Activated B cell treated with CpG ODN at 0.5 μM for 24 hours (primary cell): Measurements from ENCODE around the gene ABHD17B. TPM values are rescaled to one million over a fixed set of nuclear protein-coding genes. Genes with fewer than 3 reads are reported as not detected.
A peak's percentile ranks its signal among the peaks of the same experiment; 100 is the strongest.

Source experiments
- ATAC-seq: fragments of 200-7000 bp; cut with Tn5 transposase; one replicate; pipeline ENCODE4 v1.10.0; 2021; ENCODE audit warnings: low read depth, mild to moderate bottlenecking, moderate library complexity
- CTCF ChIA-PET: fragments of 350-600 bp; sonication (Branson Sonifier 250); formaldehyde crosslinking; loops from one replicate; lab custom pipeline; 2021; ENCODE audit warnings: antibody characterized with exemption; lab: Charles Lee
- POLR2A ChIA-PET: fragments of 350-600 bp; sonication (Branson Sonifier 250); formaldehyde crosslinking; loops from one replicate; lab custom pipeline; 2021; ENCODE audit warnings: antibody characterized with exemption; lab: Charles Lee
- DNase-seq: peaks from one replicate; pipeline ENCODE4 v3.0.0; 2022
- H3K27ac Mint-ChIP-seq: one replicate; pipeline ENCODE4 v1.8.0; 2020; ENCODE audit warnings: mixed read lengths
- H3K27me3 Mint-ChIP-seq: one replicate; pipeline ENCODE4 v1.8.0; 2021; ENCODE audit warnings: mixed read lengths
- H3K36me3 Mint-ChIP-seq: one replicate; pipeline ENCODE4 v1.8.0; 2021; ENCODE audit warnings: low read depth, mixed read lengths
- H3K4me1 Mint-ChIP-seq: one replicate; pipeline ENCODE4 v1.8.0; 2021; ENCODE audit warnings: mixed read lengths
- H3K4me3 Mint-ChIP-seq: one replicate; pipeline ENCODE4 v1.8.0; 2020; ENCODE audit warnings: mild to moderate bottlenecking, mixed read lengths
- H3K9me3 Mint-ChIP-seq: one replicate; pipeline ENCODE4 v1.8.0; 2020; ENCODE audit warnings: mixed read lengths
- intact Hi-C: fragments of 100-400 bp; cut with micrococcal nuclease; formaldehyde crosslinking; loops from one replicate; pipeline ENCODE4 v1.15.1; 2024
- total RNA-seq: library from RNA; stranded (reverse); gene quantifications from 2 replicates; pipeline ENCODE4 v1.2.3, GENCODE V29; 2022
- TF ChIP-seq, protein P1 (sequence below): fragments of 200-600 bp; IDR thresholded peaks from one replicate; pipeline ENCODE4 v1.8.0; 2022; ENCODE audit warnings: antibody characterized with exemption, mild to moderate bottlenecking

ABHD17B gene
- total RNA-seq, 1 donor from 2014 or later: 18.6 TPM

- Mint-ChIP-seq H3K27ac (peak overlapping the region; percentile 73), H3K27me3 (no peaks in the 10 kb centered on the region), H3K4me1 (peaks cover 53% of the 10 kb centered on the region), H3K4me3 (no peak overlapping the region), H3K9me3 (peaks cover 12% of the 10 kb centered on the region), H3K36me3 (peaks cover 22% of the 10 kb centered on the region)
- DNase-seq (no peak), ATAC-seq (no peak)
- intact Hi-C loops: loop anchor here (5.0 kb wide), 1 partner anchor 36 kb away; no protein-coding TSS in a partner anchor
- POLR2A ChIA-PET: interaction anchor here (0.9 to 1.3 kb wide), 2 partner anchors 11 to 25 kb away, joined by 3 to 6 read pairs; partner anchors contain the start of genes ABHD17B and C9orf85
- TF ChIP-seq, protein P1, sequence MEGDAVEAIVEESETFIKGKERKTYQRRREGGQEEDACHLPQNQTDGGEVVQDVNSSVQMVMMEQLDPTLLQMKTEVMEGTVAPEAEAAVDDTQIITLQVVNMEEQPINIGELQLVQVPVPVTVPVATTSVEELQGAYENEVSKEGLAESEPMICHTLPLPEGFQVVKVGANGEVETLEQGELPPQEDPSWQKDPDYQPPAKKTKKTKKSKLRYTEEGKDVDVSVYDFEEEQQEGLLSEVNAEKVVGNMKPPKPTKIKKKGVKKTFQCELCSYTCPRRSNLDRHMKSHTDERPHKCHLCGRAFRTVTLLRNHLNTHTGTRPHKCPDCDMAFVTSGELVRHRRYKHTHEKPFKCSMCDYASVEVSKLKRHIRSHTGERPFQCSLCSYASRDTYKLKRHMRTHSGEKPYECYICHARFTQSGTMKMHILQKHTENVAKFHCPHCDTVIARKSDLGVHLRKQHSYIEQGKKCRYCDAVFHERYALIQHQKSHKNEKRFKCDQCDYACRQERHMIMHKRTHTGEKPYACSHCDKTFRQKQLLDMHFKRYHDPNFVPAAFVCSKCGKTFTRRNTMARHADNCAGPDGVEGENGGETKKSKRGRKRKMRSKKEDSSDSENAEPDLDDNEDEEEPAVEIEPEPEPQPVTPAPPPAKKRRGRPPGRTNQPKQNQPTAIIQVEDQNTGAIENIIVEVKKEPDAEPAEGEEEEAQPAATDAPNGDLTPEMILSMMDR: no peak
- CTCF ChIA-PET: no interaction called here
Observed at GRCh38 chr9:71886541-71886940, 24.5 kb downstream of the ABHD17B start.

DNA sequence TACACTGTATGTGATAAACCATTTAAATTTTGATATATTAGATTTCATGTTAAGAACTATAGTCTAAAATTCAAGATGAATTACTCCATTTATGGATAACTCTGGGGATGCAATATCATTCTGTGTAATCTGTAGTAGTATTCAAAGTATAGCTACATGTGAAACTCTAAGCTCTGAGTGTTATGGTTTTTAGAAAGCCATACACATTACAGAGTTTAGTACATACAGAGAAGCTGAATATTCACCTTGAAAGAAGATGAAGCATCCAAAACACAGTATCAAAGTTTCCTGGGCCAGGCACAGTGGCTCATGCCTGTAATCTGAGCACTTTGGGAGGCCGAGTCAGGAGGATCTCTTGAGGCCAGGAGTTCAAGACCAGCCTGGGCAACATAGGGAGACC lies 25.0 kb downstream of the ABHD17B start:
- Mint-ChIP-seq H3K27me3 (no peaks in the 10 kb centered on the region), H3K27ac (peak overlapping the region; percentile 73), H3K36me3 (peaks cover 27% of the 10 kb centered on the region), H3K4me1 (peaks cover 48% of the 10 kb centered on the region), H3K4me3 (no peak overlapping the region), H3K9me3 (peaks cover 16% of the 10 kb centered on the region)
- POLR2A ChIA-PET: interaction anchor here (0.9 to 1.3 kb wide), 2 partner anchors 12 to 25 kb away, joined by 3 to 6 read pairs; partner anchors contain the start of genes ABHD17B and C9orf85
- no peak for DNase-seq
- intact Hi-C loops: loop anchor here (5.0 kb wide), 1 partner anchor 36 kb away; no protein-coding TSS in a partner anchor
- CTCF ChIA-PET: no interaction called here
- TF ChIP-seq, protein P1: no peak
- ATAC-seq: no peak

- CTCF ChIA-PET: no interaction called here
- ATAC-seq: peak; percentile 31
- Mint-ChIP-seq H3K36me3 (peaks cover 30% of the 10 kb centered on the region), H3K9me3 (peaks cover 19% of the 10 kb centered on the region), H3K4me1 (peaks cover 43% of the 10 kb centered on the region), H3K27me3 (no peaks in the 10 kb centered on the region), H3K27ac (peak overlapping the region; percentile 73), H3K4me3 (peak overlapping the region; percentile 11)
- intact Hi-C loops: loop anchor here (5.0 kb wide), 1 partner anchor 37 kb away; no protein-coding TSS in a partner anchor
- TF ChIP-seq, protein P1: no peak
- DNase-seq: no peak
- POLR2A ChIA-PET: interaction anchor here (0.9 to 1.3 kb wide), 2 partner anchors 12 to 26 kb away, joined by 3 to 6 read pairs; partner anchors contain the start of genes ABHD17B and C9orf85
Observed at GRCh38 chr9:71885467-71885866, 25.5 kb downstream of the ABHD17B start.

DNA sequence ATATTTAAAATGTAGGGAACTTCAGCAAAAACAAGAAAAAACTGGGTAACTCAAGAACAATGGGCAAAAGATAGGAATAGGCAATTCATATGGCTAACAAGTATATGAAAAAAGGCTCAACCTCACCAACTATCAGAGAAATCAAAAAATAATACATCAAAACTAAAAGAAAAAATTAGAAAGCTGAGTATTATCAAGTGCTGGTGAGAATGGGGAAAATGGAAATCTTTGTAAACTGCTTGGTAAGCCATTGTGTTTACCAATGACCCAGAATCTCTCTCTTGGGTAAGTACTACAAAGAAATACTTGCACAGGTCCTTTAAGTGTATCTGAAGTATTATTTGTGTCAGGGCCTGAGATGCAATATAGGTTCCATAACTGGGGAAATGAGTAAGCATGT lies 27.0 kb downstream of the ABHD17B start:
- ChIA-PET POLR2A (no interaction called here), CTCF (no interaction called here)
- peaks cover 27% of the 10 kb centered on the region for H3K9me3 Mint-ChIP-seq
- intact Hi-C loops: no loop called here
- DNase-seq (no peak), ATAC-seq (no peak)
- H3K27me3 Mint-ChIP-seq: no peaks in the 10 kb centered on the region
- peaks cover 35% of the 10 kb centered on the region for H3K4me1 Mint-ChIP-seq
- TF ChIP-seq, protein P1: no peak
- no peak overlapping the region for H3K4me3 Mint-ChIP-seq
- H3K36me3 Mint-ChIP-seq: peaks cover 39% of the 10 kb centered on the region
- peak overlapping the region; percentile 50 for H3K27ac Mint-ChIP-seq

DNA sequence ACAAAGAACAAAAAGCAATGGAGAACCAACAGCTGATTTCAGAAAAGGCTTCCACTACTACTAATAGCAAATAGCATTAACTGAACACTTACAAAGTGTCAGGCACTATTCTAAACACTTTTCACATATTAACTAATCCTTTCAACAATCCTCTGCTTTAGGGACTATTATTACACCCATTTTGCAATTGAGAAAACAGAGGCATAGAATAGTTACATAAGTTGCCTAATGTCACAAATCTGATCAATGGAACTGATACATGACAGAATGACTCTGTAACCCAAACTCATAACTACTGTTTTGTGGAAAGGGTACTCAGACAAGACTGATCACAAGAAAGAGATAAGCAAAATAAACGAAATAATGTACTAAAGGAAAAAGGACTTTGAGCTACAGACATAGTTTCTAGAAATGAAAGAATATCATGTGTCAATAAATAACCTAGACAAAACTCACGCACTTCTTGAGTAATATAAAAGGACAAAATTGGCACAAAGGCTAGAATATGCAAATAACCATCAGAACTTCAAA lies 31.3 kb downstream of the ABHD17B start:
- ChIA-PET CTCF (no interaction called here), POLR2A (no interaction called here)
- peaks cover 38% of the 10 kb centered on the region for H3K9me3 Mint-ChIP-seq
- intact Hi-C loops: no loop called here
- no peak overlapping the region for H3K4me3 Mint-ChIP-seq
- TF ChIP-seq, protein P1: no peak
- peaks cover 10% of the 10 kb centered on the region for H3K4me1 Mint-ChIP-seq
- ATAC-seq (no peak), DNase-seq (no peak)
- peaks cover 54% of the 10 kb centered on the region for H3K36me3 Mint-ChIP-seq
- H3K27ac Mint-ChIP-seq: no peak overlapping the region
- no peaks in the 10 kb centered on the region for H3K27me3 Mint-ChIP-seq
